ENCODE measurements around the gene MRGPRD.
"Not testable (repeated sequence)": the region's sequence is repeated elsewhere in the genome, so short reads cannot be mapped to it uniquely, and the experiment has no call there.

The MRGPRD gene

DNA sequence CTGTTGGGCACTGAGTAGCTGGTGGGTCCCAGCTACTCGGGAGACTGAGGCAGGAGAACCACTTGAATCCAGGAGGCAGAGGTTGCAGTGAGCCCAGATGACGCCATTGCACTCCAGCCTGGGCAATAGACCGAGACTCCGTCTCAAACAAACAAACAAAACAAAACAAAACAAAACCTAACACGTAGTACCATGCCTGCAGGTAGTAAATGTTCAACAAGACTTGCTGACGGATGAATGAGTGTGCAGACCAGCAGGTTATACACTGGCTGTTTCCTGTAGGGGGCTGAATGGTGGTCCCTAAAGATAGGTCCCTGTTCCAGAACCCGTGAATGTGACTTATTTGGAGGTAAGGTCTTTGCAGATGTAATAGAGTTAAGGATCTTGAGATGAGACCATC is 12.8 kb upstream of the MRGPRD start:
- DNase-seq (ENCODE audit: low read depth in 2 of 2), result no peak

DNA sequence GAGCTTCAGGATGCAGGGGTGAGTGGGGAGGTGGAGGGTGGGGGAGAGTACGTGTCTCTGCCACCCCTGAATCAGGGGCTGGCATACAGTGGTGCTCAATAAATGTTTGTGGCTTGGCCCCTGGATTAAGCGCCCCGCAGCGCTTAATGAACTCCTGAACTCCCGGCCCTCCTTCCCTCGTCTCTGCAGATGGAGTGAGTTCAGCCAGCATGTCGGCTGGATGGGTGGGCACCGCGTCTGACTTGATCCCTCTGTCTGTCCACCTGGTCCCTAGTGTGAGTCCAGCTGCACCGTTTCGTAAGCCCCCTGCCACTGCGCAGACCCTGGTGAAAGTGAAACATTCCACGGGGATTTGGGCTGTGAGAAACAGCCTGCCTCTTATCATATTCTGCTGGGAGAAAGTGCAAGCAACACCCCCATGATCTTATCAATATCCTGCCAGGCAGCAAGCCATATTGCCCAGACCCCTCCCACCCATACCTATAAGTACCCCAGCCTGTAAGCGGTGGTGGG is 12.0 kb upstream of the MRGPRD start:
- DNase-seq (ENCODE audit: low read depth in 2 of 2), result no peak

DNA sequence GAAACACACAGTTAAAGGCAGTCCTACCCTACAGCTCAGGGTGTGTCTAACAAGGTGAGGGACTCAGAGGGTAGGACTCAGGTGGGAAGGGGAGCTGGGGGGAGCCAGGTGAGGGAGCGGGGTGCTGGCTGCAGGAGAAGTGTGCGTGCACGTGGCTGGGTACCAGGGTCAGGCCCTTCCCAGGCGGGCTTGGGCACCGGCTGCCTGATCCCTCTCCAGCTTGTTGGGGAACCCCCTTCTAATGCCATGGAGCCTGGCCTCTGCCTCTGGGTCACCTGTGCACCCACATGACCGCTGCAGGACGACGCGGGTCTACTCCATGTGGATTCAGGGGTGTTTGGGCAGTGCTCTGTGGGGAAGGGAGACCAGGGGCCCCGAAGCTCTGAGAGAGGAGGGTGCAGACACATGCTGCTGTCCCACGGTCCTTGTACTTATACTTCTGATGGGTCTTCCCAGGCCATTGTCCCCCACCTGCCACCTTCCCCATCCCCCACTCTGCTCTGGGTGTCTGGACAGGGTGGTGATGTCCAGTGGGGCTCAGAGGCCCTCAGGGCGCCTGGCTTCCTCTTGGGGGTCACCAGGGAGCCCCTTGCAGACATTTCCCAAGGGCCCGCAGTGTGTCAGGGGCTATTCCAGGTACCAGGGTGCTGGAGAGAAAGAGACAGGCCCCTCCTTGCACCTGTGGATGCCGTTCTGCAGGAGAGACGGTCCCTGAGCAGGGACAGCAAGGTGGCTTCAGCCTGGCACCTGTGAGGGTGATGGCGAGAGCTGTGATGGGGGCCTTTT is 10.4 kb upstream of the MRGPRD start:
- no peak for DNase-seq (ENCODE audit: low read depth in 2 of 2)

DNA sequence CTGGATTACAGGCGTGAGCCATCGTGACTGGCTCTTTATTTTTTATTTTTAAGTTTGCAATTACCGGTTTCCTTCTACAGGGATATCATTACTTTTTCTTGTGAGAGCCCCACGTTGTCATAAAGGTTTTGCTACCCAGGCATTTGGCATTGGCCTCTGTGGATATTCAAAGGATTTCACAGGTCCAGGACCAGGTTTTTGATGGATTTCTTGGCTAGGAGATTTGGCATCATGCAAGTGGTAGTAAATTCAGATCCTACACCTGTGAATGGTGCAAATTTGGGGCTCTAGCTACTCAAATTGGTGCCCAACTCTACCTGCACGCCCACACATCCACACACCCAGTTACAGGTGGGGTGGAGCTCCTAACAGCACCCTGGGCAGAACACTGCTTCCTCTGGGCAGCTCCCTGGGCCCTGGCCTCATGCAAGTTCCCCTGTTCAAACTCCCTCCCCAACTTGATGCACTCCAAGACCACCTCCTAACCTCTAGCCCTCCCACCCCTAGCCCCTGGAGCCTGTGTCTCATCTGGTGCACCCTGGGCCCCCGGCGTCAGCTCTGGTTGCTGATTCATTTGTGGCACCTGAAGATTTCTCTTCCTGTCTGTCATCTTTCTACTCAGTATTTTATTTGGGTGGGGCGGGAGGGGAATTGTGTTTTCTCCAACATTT is 9.3 kb upstream of the MRGPRD start:
- no peak for DNase-seq (ENCODE audit: low read depth in 2 of 2)

DNA sequence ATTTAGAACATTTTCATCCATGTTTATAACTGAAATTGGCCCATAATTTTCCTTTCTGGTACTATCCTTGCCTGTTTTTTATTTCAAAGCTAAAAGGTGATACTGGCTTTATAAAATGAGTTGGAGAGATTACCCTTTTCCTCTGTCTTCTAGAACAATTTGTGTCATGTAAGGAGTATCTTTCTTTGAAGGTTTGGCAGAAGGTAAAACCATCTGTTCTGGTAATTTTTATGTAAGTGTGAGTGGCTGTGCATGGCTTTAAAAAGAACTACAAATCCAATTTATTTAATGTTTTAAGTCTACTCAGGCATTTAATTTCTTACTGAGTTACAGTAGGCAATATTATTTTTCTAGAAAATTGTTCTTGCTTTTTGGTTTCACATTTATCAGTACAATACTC is 7.7 kb upstream of the MRGPRD start:
- DNase-seq (ENCODE audit: low read depth in 2 of 2), result no peak

DNA sequence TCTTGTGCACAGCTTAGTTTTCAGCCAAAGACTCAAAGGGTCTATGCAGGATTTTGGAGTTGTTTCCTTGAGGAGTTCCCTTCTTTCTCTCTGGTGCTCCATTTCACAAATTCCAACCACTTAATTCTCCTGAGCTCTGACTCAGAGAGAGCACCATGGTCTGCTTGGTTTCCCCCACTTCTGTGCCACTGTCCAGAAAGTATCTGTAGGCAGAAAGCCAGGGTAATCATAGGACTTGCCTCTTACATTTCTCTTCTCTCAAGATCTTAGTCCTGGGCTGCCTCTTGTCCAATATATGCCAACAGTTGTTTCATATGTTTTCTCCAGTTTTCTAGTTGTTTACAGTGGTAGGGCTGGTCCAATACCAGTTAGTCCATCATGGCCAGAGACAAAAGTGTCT is 6.4 kb upstream of the MRGPRD start:
- no peak for DNase-seq (ENCODE audit: low read depth in 2 of 2)

DNA sequence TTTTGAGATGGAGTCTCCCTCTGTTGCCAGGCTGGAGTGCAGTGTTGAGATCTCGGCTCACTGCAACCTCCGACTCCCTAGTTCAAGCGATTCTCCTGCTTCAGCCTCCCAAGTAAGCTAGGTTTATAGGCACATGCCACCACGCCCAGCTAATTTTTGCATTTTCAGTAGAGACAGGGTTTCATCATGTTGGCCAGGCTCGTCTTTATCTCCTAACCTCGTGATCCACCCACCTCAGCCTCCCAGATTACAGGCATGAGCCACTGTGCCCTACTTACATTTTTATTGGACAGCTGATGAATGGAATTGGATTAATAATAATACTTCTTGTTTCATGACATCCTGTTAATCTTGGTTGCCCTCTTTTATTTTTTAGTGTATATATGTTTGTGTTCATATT is 3.0 kb upstream of the MRGPRD start:
- DNase-seq (ENCODE audit: low read depth in 2 of 2), result no peak

DNA sequence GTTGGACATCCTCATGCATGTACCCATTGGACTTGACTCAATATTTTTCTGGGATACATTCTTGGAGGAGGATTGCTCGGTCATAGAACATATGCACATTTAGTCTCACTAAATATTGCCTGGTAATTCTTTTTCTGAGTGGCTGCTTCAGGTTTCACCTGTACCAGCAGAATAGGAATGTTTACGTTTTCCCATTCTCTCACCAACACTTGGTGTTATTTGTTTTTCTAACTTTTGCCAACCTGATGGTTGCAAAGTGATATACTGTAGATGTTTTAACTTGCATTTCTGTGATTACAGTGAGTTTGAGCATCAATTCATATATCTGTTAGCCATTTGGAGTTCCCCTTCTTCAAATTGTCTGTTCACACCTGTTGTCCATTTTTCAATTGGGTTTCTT is 1.3 kb upstream of the MRGPRD start:
- no peak for DNase-seq (ENCODE audit: low read depth in 2 of 2)

DNA sequence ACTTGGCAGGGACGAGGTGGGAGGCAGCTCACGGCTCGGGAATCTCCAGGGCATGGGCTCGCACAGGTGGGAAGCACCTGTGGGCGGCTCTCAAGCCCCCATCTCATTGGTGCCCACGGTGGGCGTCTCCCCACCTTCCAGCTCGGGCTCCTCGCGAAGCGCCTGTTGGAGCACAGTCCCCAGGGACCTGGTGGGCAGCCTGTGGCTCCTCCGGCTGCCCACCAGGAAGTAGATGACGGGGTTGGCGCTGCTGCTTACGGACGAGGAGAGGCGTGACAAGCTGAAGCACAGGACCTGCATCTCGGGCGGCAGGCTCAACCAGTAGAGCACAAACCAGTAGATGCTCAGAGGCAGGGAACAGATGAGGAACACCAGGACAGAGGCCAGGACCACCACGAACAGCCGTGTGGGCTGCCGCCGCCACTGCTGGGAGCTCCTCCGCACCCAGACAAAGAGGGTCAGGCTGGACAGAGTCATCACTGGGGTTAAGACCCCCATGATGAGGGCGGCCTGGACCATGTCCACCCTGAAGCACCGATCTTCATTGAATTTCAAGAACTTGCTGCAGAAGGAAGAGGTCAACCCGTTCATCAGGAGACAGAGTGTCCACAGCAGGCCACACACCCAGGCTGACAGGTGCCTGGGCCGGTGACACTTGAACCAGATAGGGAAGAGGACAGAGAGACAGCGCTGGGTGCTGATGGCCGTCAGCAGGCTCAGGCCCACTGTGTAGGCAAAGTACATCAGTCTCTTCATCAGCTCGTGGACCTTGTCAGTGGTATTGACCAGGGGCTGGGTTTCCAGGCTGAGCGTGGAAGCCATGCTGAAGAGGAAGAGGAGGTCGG is 633 bp downstream of the MRGPRD start:
- no peak for DNase-seq (ENCODE audit: low read depth in 2 of 2)

DNA sequence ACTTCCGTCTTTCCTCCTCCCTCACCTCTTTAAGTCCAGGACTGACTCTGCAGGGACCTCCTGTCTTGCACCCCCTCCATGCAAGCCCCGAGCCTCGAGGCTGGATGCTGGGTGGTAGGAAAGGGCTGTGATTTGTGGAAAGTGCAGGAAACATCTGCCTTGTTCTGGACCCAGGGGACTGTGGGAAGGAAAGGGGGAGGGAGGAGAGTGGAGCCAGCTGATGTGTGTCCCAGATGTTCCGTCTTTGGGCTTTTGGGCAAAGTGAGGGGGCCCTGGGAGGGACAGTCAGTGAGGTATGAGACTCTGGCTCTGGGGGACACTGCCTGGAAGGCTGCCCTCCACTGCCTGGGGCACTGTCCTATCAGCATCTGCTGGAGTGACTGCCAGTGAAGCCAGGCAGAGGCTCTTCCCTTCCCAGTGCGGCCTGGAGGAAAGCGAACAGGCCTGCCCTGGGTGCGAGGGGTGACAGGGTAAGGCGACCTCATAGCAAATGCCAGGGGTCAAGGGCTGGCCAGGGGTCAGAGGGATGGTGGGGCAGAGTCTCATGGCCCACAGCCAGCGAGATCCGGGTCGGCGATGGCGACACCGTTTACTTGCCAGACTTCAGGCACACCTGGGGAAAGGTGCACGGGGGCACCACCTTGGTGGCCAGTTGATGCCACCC is 1.7 kb downstream of the MRGPRD start:
- no peak for DNase-seq (ENCODE audit: low read depth in 2 of 2)

DNA sequence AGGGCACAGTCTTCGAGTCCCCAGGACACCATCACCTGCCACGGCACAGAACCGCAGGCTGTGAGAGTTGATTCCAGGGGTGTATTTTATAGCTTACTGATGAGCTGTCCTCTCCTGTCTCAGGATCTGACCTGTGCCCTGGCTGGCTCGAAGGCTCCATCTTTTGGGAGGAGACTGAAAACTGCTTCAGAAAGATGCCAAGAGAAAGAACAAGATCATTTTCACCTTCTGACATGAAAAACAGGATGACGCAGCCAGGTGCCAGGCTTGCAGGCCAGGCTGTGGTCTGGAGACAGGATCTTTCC is 2.2 kb downstream of the MRGPRD start:
- no peak for DNase-seq (ENCODE audit: low read depth in 2 of 2)

DNA sequence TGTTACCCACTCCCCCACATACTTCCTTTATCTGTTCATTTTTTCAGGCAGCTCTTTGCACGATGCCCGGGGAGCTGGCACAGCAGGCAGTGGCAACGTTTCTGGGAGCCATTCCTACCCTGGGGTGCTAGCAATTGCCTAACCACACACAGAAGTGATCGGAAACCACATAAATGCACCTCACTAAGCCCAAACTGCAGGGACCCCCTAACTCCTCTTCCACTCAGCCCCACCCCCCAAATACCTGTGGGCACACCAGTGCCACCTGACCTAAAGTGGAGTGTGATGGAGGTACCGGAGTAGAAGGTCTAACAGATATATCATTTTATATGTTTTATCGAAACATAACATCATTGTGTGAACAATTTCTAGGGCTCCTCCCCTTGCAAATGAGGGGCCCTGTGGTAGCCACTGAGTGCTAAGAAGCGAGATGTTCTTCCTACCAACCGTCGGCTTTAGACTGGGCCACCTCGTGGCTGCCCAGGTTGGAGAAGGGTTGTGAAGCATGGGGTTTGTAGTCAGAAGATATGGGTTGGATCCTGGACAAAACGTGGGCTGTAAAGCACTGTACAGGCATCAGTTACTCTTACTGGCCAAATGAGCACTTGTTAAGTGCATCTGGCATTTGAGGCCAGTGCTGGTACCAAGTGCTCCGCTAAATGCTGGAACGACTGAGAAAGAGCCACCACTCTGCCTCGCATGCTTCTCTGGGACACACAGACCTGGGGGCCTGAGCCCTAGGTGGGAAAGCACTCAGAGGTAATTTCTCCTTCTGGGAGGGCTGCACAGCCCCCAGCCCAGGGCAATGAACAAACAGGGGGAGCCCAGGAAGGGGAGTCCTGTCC is 2.8 kb downstream of the MRGPRD start:
- no peak for DNase-seq (ENCODE audit: low read depth in 2 of 2)

DNA sequence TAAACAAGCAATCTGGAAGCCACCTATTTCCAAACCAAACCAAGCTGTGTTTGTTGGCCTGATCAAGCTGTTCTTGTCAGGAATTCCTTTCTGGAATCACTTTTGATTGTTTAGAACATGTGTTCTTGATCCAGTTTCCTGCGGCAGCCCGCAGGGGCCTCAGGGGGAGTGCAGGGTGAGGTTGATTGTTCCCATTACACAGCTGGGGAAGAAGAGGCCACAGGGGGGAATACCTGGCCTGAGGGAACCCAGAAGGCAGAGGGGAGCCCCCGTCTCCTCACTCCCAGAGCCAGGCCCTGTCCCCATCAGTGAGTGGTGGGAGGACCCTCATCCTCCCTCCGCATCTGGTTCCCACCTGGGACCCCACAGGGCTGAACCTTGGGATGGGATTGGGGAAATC is 4.2 kb downstream of the MRGPRD start:
- no peak for DNase-seq (ENCODE audit: low read depth in 2 of 2)

DNA sequence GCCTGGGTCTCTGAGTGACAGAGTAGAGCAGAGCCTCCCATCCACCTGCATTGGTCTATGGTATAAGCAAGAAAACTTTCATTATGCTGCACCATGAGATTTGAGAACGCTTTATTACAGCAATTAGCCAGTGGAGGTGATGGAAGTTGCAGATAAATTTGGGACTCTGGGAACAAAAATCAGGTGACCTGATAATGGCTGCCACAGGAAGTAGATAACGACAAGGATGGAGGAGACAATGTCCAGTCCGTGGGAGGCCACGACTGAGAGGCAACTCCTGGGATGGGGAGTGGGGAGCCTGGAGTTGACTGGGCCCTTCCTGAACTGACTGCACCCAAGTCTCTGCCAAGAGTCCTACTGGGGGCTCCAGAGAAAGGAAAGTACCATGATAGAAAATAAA is 4.7 kb downstream of the MRGPRD start:
- no peak for DNase-seq (ENCODE audit: low read depth in 2 of 2)

DNA sequence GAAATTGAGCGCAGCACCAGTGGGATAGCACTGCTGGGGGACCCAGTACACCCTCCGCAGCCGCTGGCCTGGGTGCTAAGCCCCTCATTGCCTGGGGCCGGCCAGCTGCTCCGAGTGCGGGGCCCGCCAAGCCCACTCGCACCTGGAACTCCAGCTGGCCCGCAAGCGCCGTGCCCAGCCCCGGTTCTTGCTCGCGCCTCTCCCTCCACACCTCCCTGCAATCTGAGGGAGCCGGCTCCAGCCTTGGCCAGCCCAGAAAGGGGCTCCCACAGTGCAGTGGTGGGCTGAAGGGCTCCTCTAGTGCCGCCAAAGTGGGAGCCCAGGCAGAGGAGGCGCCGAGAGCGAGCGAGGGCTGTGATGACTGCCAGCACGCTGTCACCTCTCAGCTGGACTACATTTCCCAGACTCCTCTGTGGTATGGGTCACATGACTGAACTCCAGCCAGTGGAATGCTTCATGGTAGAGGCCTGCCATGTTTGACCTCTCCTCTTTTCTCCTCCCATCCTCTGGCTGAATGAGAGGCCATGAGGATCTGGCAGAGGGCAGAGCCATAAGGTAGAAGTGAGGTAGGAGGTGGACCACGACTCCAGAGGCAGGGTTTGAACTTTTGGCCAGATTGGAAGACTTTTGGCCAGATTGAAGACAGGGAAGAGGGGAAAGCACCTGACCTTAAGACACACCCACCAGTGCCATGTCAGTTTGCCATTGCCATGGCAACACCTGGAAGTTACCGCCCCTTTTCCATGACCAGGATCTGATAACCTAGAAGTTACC is 6.2 kb downstream of the MRGPRD start:
- DNase-seq (ENCODE audit: low read depth in 2 of 2), result no peak

DNA sequence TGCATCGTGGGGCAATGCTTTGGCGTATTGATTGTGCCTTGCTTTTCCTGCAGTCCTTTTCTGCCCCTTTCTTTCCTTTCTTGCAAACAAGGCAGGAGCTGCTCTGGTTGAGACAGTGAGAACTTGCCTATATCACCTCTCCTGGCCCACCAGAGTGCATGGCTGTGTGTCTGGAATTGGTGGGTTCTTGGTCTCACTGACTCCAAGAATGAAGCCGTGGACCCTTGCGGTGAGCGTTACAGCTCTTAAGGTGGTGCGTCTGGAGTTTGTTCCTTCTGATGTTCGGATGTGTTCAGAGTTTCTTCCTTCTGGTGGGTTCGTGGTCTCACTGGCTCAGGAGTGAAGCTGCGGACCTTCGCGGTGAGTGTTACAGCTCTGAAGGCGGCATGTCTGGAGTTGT is 7.1 kb downstream of the MRGPRD start:
- DNase-seq (ENCODE audit: low read depth in 2 of 2), result not testable (repeated sequence)

DNA sequence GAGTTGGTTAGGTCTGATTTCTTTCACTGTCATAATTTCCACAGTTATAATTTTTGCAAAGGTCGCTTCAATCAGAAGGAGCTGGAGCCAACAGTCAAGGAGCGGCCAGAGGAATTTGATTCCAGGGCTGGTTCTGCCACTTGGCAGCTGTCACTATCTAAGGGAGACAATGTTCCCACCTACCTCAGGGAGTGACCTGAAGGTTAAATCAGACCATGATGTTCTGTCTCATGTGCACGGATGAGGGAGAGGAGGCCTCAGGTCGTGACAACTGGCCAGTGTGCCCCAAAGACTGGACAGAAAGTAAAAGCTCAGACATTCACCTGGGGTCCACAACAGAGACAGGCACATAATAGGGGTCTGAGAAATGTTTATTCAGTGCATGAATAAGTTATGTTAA is 7.6 kb downstream of the MRGPRD start:
- DNase-seq (ENCODE audit: low read depth in 2 of 2), result no peak

DNA sequence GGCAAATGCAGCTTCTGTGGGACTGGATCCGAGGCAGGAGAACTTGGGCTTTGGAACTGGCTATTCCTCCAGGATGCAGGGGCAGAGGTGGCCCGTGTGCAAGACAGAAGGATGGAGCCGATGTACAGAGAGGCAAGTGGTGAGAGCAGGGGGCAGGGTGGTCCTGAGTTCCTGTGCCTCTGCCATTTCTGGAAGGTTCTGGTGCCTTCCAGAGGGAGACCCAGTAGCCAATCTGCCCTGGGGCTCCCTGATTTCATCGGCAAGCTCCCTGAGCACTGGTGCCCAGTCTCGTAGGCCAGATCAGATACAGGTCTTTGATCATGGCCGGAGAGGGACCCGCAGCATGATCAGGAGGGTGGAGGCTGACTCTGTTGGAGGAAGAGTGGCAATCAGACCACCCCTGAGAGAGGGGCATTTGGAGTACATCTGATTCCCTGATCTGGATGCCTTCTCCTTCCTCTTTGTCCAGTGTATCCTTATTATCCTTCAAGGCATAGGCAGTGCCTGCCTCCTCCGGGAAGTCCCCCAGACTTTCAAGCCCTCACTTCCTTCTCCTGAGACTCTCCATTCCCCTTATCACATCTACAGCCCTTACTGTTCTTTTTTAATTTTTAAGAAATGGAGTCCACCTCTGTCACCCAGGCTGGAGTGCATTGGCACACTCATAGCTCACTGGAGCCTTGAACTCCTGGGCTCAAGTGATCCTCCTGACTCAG is 9.7 kb downstream of the MRGPRD start:
- DNase-seq (ENCODE audit: low read depth in 2 of 2), result no peak

DNA sequence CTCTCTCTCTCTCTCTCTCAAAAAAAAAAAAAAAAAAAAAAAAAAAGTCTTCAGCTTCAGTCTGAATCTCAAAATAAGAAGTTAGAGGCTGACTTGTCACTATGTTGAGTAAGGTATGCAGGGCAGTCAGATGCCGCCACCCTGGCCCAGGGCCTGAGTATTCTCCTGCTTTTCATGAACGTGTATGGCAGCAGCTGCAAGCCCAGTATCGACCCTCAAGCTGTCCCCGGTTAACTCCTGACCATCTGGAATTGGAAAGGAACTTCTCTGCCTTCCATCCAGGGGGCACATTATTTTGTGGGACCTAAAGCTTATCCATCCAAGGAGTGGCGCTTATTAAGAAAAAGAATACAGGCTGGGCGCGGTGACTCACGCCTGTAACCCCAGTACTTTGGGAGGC is 11.4 kb downstream of the MRGPRD start:
- DNase-seq (ENCODE audit: low read depth in 2 of 2), result no peak

Data from activated CD8-positive, alpha-beta memory T cell treated with anti-CD3 and anti-CD28 coated beads for 4 hours (primary cell).